GM12891 (cell line): ENCODE measurements around the gene ANKRD34A.
A peak's percentile ranks its signal among the peaks of the same experiment; 100 is the strongest.

ENCODE experiments used
- POLR2A ChIP-seq: IDR thresholded peaks from 2 replicates; pipeline ENCODE4 v1.6.1; 2011; ENCODE audit warnings: low read depth, low read length, control low read depth
- POLR2AphosphoS5 ChIP-seq: IDR thresholded peaks from 2 replicates; pipeline ENCODE4 v1.6.1; 2011; ENCODE audit warnings: low read depth, low read length, control low read depth
- SPI1 ChIP-seq: IDR thresholded peaks from 2 replicates; pipeline ENCODE4 v1.6.1; 2011; ENCODE audit warnings: low read depth, low read length, control low read depth

- TF ChIP-seq POLR2A (no peak), POLR2AphosphoS5 (no peak), SPI1 (peak; percentile 91)
Measured at GRCh38 chr1:145978471-145978853, 14.1 kb upstream of the ANKRD34A start.
